HG03064 (cell line): ENCODE results near the gene PPP1R12A.

ENCODE experiments used
- ATAC-seq: cut with Tn5 transposase; IDR thresholded peaks from one replicate; pipeline ENCODE4 v1.9.1; 2021; ENCODE audit warnings: low read depth; ENCODE audit not compliant: unreplicated experiment

PPP1R12A gene

DNA sequence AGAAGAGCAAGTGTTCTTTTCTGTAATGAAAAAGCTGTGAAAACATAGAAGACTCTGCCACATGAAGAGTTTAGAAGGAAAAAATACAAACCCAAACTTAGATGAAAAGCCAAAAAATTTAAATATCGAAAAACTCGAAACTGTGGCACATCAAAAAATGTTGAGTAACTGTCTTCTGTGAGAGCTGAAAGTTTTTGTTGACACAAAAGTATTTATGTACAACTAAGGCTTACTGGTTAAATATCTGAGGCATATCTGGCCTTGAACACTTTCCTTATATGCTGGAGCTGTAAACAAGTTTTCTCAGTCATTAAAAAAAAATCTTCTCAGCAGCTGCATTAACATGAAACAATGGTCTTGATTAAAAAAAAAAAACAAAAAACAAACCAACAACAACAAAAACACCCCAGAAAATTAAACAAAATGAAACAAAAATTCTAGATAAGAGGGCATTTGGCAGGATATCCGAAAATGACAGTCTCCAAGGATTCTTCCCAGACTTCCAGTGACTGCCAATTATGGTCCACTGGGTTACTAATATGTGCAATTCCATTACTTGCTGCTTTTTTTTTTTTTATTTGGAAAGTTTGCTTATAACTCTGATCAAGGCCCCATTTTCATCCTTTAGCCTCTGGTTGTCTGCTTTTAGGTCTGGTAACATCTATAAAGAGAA, 159.4 kb downstream of the PPP1R12A start:
- no peak for ATAC-seq

- ATAC-seq, result no peak
These were observed 161.0 kb downstream of the PPP1R12A start for GRCh38 chr12:79773896-79774295.

- no peak for ATAC-seq
These were observed 164.9 kb downstream of the PPP1R12A start for GRCh38 chr12:79769860-79770485.

GRCh38 chr12:79769189-79769859, 165.6 kb downstream of the PPP1R12A start:
- no peak for ATAC-seq

DNA sequence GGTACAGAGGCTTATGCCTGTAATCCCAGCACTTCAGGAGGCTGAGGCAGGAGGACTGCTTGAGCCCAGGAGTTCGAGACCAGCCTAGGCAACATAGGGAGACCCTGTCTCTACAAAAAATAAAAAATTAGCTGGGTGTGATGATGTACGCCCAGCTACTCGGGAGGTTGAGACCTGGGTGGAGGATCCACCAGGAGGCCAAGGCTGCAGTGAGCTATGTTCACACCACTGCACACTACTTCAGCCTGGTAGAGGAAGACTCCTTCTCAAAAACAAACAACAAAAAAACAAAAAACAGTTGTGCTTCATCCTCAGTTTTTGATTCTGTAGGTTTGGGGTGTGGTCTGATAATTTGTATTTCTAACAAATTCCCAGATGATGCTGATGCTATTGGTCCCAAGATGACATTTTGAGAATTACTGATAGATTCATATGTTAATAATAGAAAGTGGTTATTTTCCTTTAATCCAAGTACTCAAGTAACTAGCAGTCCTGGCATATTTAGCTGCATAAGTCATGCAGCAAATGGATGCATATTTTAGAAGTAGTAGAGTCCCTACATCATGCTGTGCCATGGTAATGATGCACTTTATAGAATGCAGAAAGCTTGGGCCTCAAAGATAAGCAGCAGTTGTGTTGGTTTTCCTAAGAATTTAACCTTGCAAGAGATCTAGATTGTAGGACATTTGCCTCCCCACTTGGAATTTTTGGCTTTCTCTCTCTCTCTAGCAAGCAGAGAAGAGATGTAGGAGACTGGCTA, 168.0 kb downstream of the PPP1R12A start:
- ATAC-seq, result no peak

GRCh38 chr12:79765157-79765556, 169.7 kb downstream of the PPP1R12A start:
- no peak for ATAC-seq

GRCh38 chr12:79764641-79765040, 170.3 kb downstream of the PPP1R12A start:
- no peak for ATAC-seq

DNA sequence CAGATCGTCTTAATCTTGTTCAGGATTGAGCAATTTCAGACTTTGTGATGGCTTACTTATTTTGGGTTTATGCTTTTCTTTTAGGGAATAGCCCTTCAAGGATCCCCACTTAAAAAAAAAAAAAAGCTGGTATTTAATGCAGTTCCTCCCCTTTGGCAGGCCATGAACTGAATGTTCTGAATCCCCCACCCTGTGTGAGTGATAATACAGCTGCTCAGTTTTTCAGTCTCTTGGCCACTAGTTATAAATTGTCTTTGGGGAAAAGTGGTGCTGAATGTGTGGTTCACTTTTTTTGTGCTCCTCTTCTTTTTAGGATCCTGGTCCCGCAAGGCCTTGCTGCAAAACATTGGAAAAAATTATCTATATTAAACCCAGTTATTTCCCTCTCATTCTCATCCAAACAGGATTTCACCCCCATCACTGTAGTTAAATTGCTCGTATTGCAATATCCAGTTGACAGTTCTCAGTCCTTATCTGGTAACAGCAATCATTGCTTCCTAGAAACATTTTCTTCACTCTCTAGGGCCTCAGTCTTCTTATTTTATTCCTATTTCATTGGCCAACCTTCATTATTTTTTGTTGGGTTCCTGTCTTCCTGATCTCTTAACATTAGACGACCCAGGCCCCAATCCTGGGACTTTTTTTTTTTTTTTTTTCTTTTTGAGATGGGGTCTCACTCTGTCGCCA, 171.0 kb downstream of the PPP1R12A start:
- no peak for ATAC-seq

GRCh38 chr12:79761341-79761740, 173.6 kb downstream of the PPP1R12A start:
- ATAC-seq, result no peak

DNA sequence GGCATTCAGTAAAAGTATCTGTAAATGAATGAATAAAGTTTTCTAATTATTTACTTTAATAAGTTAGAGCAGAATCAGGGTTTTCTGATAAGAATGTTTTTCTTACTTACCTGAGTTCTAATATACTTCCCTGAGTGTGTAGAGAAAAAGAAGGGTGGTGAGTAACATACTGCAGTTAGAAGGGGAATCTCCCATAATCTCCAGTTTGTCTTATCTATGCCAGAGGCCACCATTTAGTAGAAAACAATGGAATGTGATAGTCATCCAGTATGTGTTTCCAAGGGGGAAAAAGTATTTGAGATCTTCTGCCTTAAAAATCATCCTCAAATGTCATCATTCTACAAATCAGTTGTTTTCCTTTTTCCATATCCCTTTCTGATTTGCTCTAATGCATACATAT, 187.6 kb downstream of the PPP1R12A start:
- no peak for ATAC-seq

DNA sequence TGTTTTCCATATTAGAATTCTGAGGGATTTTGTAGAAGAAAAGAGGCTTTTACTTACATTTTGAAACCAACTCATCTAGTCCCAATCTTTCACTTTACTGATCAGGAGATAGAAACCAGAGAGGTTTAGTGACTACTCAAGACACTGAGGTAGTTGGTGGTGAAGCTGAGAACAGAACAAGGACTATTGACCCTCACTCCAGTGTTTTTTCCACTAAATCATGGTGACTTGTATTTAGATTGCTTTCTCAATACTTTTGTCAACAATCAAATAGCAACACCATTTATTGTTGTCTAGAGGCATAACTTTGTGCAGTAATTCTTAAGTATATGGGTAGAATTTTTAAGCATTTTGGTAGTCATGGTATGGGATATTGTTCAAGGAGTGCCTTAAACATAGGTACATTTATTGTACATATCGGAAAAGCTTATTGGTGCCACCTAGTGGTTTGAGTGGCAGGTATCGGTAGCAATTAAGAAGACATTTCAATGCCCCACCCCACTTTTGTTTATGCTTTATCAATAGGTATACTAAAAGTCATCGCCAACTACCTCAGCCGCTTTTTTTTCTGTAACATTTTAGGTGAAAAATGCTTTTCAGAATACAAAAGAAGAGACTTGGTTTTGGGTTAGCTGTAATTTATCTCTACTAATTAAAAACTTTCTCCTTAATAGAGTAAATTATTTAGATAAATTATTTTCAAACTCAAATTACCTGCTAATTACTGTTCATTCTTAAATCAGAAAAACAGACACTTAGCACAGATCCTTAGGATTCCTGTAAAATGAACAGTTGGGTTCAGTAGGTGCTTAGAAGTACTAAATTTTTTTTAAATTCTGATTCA, 196.8 kb downstream of the PPP1R12A start:
- peak; percentile 85 for ATAC-seq

DNA sequence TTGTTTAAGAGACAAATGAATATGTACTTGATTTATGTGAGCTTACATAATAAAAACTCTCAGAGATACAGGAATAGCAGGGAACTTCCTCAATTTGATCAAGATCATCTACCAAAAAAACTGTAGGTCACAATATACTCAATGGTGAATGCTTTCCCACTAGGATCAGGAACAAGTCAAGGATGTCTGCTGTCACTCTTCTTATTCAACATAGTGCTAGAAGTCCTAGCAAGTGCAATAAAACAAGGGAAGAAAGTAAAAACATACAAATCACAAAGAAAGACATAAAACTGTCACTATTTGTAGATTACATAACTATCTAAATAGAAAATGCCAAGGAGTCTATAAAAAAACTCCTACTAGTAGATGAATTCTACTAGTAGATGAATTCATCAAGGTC, 202.3 kb downstream of the PPP1R12A start:
- ATAC-seq, result no peak

DNA sequence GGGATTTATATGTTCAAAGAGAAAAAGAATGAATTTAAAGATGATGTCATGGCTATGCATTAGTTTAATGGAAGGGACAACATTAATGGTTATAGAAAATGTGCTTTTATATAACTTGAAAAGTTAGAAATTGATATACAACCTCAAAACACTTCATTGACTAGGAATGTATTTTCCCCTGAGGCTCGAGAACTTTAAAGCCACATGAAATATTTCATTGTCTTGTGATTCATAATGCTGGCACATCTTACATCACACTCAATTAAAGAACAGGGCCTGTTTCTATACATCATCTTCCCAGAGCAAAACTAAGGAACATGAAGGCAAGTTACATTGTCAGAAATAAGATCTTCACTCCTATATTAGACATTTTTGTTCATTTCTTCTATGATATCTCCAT, 208.9 kb downstream of the PPP1R12A start:
- ATAC-seq, result no peak
